Measurements from ENCODE around the gene PRKCH.

PRKCH gene

GRCh38 chr14:61379639-61380184, 58.3 kb downstream of the PRKCH start:
- peak in 1 of 2 donors; percentile 38 for DNase-seq
- no peaks in the 10 kb centered on the region for H3K4me1 Mint-ChIP-seq
- ATAC-seq: peak; percentile 80
- H3K4me3 Mint-ChIP-seq: peak overlapping the region; percentile 50 to 75
- H3K9me3 Mint-ChIP-seq: peaks cover 11 to 15% of the 10 kb centered on the region in 2 donors
- peak overlapping the region in 1 of 2 donors; percentile 83 for H3K27ac Mint-ChIP-seq
- H3K27me3 Mint-ChIP-seq: no peaks in the 10 kb centered on the region

- Mint-ChIP-seq H3K4me1 (no peaks in the 10 kb centered on the region), H3K4me3 (peak overlapping the region; percentile 8 to 75), H3K9me3 (peaks cover 0 to 5% of the 10 kb centered on the region in 2 donors), H3K27ac (peak overlapping the region in 1 of 2 donors; percentile 39), H3K27me3 (no peaks in the 10 kb centered on the region)
- DNase-seq (no peak), ATAC-seq (no peak)
Measured at GRCh38 chr14:61380984-61381383, 59.6 kb downstream of the PRKCH start.

GRCh38 chr14:61381553-61381952, 60.2 kb downstream of the PRKCH start:
- Mint-ChIP-seq H3K27me3 (no peaks in the 10 kb centered on the region), H3K27ac (peak overlapping the region in 1 of 2 donors; percentile 3), H3K4me1 (no peaks in the 10 kb centered on the region), H3K9me3 (peaks cover 0 to under 1% of the 10 kb centered on the region in 2 donors), H3K4me3 (no peak overlapping the region)
- ATAC-seq (no peak), DNase-seq (no peak)

- DNase-seq (no peak), ATAC-seq (no peak)
- H3K9me3 Mint-ChIP-seq: no peaks in the 10 kb centered on the region
- no peaks in the 10 kb centered on the region for H3K27me3 Mint-ChIP-seq
- no peak overlapping the region for H3K27ac Mint-ChIP-seq
- no peaks in the 10 kb centered on the region for H3K4me1 Mint-ChIP-seq
- H3K4me3 Mint-ChIP-seq: peak overlapping the region in 1 of 2 donors; percentile 11
Measured at GRCh38 chr14:61382842-61383241, 61.5 kb downstream of the PRKCH start.

- peak; percentile 40 to 62 for DNase-seq
- ATAC-seq: peak; percentile 69
- no peak overlapping the region for H3K4me3 Mint-ChIP-seq
- H3K4me1 Mint-ChIP-seq: no peaks in the 10 kb centered on the region
- H3K9me3 Mint-ChIP-seq: peaks cover 0 to 3% of the 10 kb centered on the region in 2 donors
- H3K27me3 Mint-ChIP-seq: no peaks in the 10 kb centered on the region
- no peak overlapping the region for H3K27ac Mint-ChIP-seq
Measured at GRCh38 chr14:61385002-61385685, 63.8 kb downstream of the PRKCH start.

- Mint-ChIP-seq H3K4me1 (no peaks in the 10 kb centered on the region), H3K27ac (no peak overlapping the region), H3K27me3 (no peaks in the 10 kb centered on the region), H3K4me3 (no peak overlapping the region), H3K9me3 (peaks cover 0 to 3% of the 10 kb centered on the region in 2 donors)
- DNase-seq (no peak), ATAC-seq (no peak)
Measured at GRCh38 chr14:61386173-61386772, 64.9 kb downstream of the PRKCH start.

GRCh38 chr14:61387076-61387475, 65.7 kb downstream of the PRKCH start:
- DNase-seq: no peak

GRCh38 chr14:61388173-61388975, 67.0 kb downstream of the PRKCH start:
- Mint-ChIP-seq H3K27ac (peak overlapping the region in 1 of 2 donors; percentile 95), H3K9me3 (peaks cover 0 to 3% of the 10 kb centered on the region in 2 donors), H3K27me3 (no peaks in the 10 kb centered on the region), H3K4me3 (no peak overlapping the region), H3K4me1 (no peaks in the 10 kb centered on the region)
- peak; percentile 89 for ATAC-seq
- peak; percentile 70 to 71 for DNase-seq

More at GRCh38 chr14:61387076-61387475, 65.7 kb downstream of the PRKCH start:
- no peak overlapping the region for H3K4me3 Mint-ChIP-seq
- no peaks in the 10 kb centered on the region for H3K4me1 Mint-ChIP-seq
- H3K27me3 Mint-ChIP-seq: no peaks in the 10 kb centered on the region
- no peak overlapping the region for H3K27ac Mint-ChIP-seq
- H3K9me3 Mint-ChIP-seq: peaks cover 0 to 3% of the 10 kb centered on the region in 2 donors
- ATAC-seq: no peak

- Mint-ChIP-seq H3K4me1 (no peaks in the 10 kb centered on the region), H3K9me3 (peaks cover 0 to 3% of the 10 kb centered on the region in 2 donors), H3K27ac (peak overlapping the region in 1 of 2 donors; percentile 95), H3K27me3 (no peaks in the 10 kb centered on the region), H3K4me3 (no peak overlapping the region)
- peak in 1 of 2 donors; percentile 39 for DNase-seq
- no peak for ATAC-seq
Measured at GRCh38 chr14:61388976-61389576, 67.7 kb downstream of the PRKCH start.

GRCh38 chr14:61391119-61391518, 69.7 kb downstream of the PRKCH start:
- DNase-seq (no peak), ATAC-seq (no peak)
- H3K27ac Mint-ChIP-seq: no peak overlapping the region
- no peaks in the 10 kb centered on the region for H3K27me3 Mint-ChIP-seq
- peaks cover 0 to 3% of the 10 kb centered on the region in 2 donors for H3K9me3 Mint-ChIP-seq
- H3K4me1 Mint-ChIP-seq: no peaks in the 10 kb centered on the region
- H3K4me3 Mint-ChIP-seq: peak overlapping the region; percentile 46 to 78

- Mint-ChIP-seq H3K27me3 (no peaks in the 10 kb centered on the region), H3K4me3 (peak overlapping the region; percentile 32 to 43), H3K4me1 (no peaks in the 10 kb centered on the region), H3K9me3 (peaks cover 0 to 3% of the 10 kb centered on the region in 2 donors), H3K27ac (peak overlapping the region; percentile 15 to 85)
- no peak for DNase-seq
- ATAC-seq: no peak
Measured at GRCh38 chr14:61392297-61392696, 70.9 kb downstream of the PRKCH start.

- DNase-seq: no peak
- H3K4me3 Mint-ChIP-seq: peak overlapping the region; percentile 32 to 42
- peak; percentile 47 for ATAC-seq
- no peaks in the 10 kb centered on the region for H3K27me3 Mint-ChIP-seq
- no peaks in the 10 kb centered on the region for H3K9me3 Mint-ChIP-seq
- peaks cover 2% of the 10 kb centered on the region for H3K4me1 Mint-ChIP-seq
- peak overlapping the region; percentile 4 to 41 for H3K27ac Mint-ChIP-seq
Measured at GRCh38 chr14:61394542-61394941, 73.2 kb downstream of the PRKCH start.

GRCh38 chr14:61395115-61395725, 73.8 kb downstream of the PRKCH start:
- Mint-ChIP-seq H3K9me3 (no peaks in the 10 kb centered on the region), H3K4me1 (peaks cover 9% of the 10 kb centered on the region), H3K4me3 (peak overlapping the region in 1 of 2 donors; percentile 43), H3K27me3 (no peaks in the 10 kb centered on the region), H3K27ac (peak overlapping the region; percentile 41 to 81)
- ATAC-seq: no peak
- no peak for DNase-seq

GRCh38 chr14:61396279-61396678, 74.9 kb downstream of the PRKCH start:
- peak overlapping the region; percentile 52 to 70 for H3K4me3 Mint-ChIP-seq
- H3K9me3 Mint-ChIP-seq: no peaks in the 10 kb centered on the region
- peaks cover 19% of the 10 kb centered on the region for H3K4me1 Mint-ChIP-seq
- no peaks in the 10 kb centered on the region for H3K27me3 Mint-ChIP-seq
- ATAC-seq (no peak), DNase-seq (no peak)
- H3K27ac Mint-ChIP-seq: peak overlapping the region; percentile 35 to 67

- peak overlapping the region; percentile 35 to 67 for H3K27ac Mint-ChIP-seq
- DNase-seq (no peak), ATAC-seq (peak; percentile 3)
- peak overlapping the region; percentile 52 to 70 for H3K4me3 Mint-ChIP-seq
- peaks cover 24% of the 10 kb centered on the region for H3K4me1 Mint-ChIP-seq
- H3K9me3 Mint-ChIP-seq: no peaks in the 10 kb centered on the region
- H3K27me3 Mint-ChIP-seq: no peaks in the 10 kb centered on the region
Measured at GRCh38 chr14:61396694-61397093, 75.3 kb downstream of the PRKCH start.
